HuH-7.5 (cell line): ENCODE data around the gene PDLIM5.
"Not testable (repeated sequence)": the region's sequence is repeated elsewhere in the genome, so short reads cannot be mapped to it uniquely, and the experiment has no call there.

Source experiments
- DNase-seq: peaks from one replicate; pipeline ENCODE4 v3.0.0; 2011; ENCODE audit warnings: low spot score

Gene PDLIM5, protein sequence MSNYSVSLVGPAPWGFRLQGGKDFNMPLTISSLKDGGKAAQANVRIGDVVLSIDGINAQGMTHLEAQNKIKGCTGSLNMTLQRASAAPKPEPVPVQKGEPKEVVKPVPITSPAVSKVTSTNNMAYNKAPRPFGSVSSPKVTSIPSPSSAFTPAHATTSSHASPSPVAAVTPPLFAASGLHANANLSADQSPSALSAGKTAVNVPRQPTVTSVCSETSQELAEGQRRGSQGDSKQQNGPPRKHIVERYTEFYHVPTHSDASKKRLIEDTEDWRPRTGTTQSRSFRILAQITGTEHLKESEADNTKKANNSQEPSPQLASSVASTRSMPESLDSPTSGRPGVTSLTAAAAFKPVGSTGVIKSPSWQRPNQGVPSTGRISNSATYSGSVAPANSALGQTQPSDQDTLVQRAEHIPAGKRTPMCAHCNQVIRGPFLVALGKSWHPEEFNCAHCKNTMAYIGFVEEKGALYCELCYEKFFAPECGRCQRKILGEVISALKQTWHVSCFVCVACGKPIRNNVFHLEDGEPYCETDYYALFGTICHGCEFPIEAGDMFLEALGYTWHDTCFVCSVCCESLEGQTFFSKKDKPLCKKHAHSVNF

DNA sequence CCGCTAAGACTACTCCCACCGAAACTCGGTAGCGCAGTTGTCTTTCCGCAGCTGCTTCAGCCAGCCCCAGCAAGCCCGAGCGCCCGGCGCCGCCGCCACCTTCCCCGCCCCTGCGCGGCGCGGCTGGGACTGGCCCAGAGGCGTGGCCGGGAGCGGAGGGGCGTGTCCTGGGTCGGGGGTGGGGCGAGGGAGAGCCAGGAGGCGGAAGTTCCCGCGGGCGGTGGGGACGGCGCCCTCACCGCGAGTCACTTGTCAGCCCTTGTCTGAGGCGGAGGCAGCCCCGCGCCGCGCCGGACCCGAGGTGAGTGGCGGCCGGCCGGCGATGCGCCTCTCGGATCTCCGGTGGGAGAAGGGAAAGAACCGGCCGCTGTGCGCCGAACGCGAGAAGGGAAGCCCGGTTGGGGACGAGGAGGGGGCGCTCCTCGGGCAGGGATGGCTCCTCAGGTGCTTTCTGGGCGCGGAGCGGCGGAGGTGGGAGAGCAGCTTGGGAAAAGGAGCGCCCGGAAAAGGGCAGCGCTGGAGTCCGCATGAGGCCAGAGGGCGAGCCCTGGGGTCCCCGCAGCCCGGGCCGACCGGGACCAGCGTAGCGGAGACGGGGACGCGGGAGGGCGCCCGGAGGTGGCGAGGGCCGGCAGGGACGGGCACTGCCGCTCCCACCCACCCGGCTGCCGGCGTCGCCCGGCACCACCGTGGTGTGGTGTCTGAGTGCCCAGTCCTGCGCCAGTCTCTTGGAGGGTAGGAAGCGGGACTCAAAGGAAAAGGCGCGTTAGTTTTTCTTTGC, at the start of gene PDLIM5:
TSS of gene PDLIM5 (plus strand) at position 248 of the 781 bp plus-strand sequence. CDS start 3,347 bp downstream, outside the sequence.
- DNase-seq: peak; percentile 48

GRCh38 chr4:94402439-94402838, 49.3 kb upstream of the PDLIM5 start:
- not testable (repeated sequence) for DNase-seq

DNA sequence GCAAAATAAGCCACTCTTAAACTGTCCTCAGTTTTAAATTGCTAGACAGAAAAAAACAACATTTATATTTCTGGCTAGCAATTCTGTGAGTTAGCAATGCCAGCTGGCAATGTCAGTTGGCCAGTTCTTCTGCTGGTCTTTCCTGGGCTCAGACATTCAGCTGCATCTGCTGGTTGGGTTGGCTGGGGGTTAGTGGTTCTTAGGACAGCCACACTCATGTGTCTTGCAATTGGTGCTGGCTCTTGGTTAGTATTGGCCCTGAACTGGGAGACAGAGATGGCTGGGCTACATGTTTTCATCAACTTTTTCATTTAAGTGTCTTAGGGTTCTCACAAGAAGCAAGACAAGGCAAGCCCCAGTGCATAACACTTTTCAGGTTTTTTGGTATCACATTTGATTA, 48.0 kb upstream of the PDLIM5 start:
- no peak for DNase-seq

GRCh38 chr4:94406668-94407437, 44.9 kb upstream of the PDLIM5 start:
- DNase-seq: no peak

DNA sequence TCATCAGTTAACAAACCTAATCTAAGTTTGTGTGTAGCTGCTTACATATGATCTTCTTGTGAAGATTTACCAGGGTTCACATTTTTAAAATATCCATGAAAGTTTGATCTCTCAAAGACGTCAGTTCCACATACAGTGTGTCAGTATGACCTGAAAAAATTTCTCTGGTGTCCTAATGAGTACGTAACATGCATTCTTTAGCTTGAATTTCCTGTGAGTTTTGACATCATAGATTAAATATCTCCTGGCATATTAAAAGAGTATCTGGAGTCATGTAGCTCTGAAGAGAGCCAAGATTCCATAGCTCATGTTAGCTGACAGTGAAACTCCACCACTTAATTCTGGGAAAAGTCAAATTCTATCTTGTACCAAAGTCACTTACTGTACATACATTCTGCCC, 43.9 kb upstream of the PDLIM5 start:
- DNase-seq: no peak

DNA sequence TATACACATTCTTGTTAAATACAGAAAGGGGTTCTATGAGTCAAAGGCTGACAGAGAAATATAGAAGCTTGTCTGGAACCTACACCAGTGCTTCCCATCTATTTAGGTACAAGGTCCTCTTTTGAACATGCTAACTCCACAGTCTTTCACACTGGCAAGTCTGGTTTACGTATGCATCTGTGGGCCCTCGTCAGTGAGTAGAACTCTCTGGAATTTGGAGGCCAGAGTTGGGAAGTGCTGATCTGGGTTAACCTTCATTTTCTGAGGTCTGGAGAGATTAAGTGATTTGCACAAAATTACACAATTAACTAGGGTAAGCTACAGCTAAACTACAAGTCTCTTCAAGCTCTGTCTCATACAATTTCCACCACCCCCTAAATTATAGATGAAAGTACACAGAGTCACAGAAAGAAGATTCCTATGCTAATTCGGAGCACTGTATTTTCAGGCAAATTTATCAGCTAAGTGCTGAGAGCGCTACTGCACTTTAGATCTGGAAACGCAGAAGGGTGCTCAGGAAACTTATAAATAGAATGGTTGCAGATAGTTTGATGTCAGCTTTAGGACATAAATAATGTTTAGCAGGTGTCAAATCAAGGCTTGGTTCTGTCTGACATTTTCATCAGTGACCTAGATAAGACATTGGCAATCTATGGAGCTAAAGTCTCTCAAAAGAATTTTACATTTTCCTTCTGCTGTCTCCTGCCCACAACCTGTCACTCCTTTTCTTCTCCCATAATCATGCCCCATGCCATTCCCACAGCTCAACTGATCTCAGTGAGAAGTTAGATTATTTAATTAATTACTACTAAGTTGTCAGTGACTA, 43.0 kb upstream of the PDLIM5 start:
- no peak for DNase-seq

DNA sequence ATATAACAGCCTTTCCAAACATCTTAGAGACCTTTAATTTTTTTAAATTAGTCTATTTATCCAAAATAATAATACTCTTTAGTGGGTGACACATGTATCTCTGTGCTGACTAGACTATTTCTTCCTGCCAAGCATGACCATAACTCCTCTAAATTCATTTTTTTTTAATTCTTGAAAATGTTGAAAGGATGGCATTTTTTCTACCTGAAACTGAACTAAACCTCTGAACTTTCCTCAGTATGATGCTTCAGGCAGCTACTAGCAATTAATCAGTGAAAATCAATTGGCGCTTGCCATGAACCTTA, 42.4 kb upstream of the PDLIM5 start:
- no peak for DNase-seq

GRCh38 chr4:94409962-94410361, 41.8 kb upstream of the PDLIM5 start:
- DNase-seq: no peak

DNA sequence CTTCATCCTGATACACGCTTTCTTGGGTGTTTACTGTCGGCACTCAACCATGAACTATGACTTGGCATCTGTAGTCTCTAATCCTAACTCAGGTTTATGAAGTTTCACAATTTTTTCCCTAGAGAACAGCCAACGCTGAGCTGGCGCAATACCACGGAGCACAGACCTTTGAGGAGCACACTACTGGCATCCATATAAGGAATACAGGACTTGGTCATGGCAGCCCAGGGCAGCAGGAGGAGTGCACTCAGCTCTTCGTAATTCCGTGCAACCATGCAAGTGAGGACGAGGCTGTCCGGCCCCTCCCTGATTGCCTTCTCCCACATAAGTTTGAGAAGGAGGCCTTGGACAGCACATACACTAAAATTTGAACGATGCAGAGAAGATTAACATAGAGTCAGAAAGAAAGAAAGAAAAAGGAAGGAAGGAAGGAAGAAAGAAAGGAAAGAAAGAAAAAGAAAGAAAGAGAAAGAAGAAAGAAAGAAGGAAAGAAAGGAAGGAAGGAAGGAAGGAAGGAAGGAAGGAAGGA, 41.0 kb upstream of the PDLIM5 start:
- DNase-seq: no peak

DNA sequence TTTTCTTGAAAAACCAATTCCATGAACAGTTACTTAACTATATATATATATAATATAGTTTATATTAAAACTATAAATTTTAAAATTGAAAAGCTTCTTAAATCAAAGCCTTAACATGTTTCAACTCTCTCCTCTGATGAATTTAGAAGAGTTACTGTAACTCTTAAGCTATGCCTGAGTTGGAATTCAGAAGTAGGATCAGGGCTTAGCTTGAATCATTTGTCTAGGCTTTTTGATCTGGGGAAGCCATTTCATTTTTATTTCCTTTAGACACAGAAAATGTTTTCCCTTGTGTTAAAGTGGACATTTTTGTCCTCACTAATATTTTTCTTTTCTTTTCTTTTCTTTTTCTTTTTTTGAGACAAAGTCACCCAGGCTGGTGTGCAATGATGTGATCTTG, 40.4 kb upstream of the PDLIM5 start:
- DNase-seq: no peak

DNA sequence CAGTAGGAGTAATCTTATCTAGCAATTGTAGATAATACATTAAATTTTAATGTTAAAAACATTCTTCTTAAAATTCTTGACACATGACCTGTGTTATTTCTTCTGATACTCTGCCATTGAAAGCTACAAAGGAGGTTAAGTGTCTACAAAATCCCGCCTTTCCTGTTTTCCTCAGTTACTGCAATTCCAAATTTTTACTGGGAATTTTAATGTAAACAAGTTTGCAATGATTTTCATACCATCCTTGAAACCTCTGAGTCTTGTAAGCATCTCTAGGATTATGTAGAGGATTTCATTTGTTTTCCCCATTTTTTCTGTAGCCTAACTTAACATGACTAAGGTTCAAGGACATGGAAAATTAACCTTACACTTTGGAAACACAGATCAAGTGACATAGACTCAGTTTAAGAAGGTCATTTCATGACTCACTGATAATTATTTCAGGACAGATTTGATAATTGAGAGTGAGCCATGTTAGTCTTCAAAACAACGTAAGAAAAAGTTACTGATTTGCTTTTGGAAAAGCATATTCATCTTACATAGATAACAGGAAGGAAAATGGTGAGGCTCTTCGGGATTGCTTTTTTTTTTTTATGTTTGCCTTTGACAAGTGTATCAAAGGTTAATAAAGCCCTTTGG, 39.6 kb upstream of the PDLIM5 start:
- no peak for DNase-seq

DNA sequence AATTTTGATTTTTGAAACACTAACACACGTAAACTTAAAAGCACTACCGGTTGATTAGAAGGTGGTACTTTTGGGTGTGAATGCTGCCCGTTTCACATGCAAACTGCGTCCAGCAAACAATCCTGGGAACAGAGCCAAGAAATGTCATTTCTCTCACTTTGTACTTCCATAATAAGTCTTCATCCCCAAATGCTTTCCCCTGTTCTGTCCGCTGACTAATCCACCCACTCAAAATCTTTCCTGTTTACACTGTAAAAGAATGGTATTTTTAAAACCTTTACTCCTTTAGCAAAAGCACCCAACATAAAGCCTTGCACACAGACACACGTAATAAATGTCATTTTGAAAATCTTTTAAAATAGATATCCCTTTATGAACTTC, 39.1 kb upstream of the PDLIM5 start:
- no peak for DNase-seq

GRCh38 chr4:94413085-94413840, 38.5 kb upstream of the PDLIM5 start:
- no peak for DNase-seq

DNA sequence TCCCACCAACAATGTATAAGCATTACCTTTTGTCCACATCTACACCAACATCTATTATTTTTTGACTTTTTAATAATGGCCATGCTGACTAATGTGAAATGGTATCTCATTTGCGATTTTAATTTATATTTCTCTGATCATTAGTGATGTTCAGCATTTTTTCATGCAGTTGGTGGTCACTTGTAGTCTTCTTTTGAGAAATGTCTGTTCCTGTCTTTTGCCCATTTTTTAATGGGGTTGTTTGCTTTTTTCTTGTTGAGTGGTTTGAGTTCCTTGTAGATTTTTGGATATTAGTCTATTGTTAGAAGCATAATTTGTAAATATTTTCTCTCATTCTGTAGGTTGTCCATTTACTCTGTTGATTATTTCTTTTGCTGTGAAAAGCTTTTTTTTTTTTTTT, 36.8 kb upstream of the PDLIM5 start:
- DNase-seq: no peak

DNA sequence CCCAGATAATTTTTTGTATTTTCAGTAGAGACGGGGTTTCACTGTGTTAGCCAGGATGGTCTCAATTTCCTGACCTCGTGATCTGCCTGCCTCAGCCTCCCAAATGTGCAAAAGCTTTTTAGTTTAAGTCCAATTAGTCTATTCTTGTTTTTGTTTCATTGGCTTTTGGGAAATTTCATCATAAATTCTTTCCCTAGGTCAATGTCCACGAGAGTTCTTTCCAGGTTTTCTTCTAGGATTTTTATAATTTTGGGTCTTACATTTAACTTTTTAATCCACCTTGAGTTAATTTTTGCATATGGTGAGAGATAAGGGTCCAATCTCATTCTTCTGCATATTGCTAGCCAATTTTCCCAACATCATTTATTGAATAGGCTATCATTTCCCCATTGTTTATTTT, 36.3 kb upstream of the PDLIM5 start:
- no peak for DNase-seq

GRCh38 chr4:94416335-94416734, 35.4 kb upstream of the PDLIM5 start:
- no peak for DNase-seq

DNA sequence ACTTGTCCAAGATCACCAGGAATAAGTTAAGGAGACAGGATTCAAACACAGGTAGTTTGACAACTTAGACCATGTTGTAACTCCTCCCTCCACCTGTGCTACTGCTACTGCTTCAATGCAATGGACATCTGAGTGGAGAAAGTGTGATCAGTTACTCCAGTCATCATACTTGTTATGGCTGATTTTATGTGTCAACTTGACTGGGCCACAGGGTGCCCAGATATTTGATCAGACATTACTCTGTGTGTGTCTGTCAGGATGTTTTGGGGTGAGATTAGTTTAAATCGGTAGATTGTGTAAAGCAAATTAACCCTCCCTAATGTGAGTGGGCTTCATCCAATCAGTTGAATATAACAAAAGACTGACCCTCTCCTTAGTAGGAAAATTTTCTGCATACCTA, 34.8 kb upstream of the PDLIM5 start:
- no peak for DNase-seq

DNA sequence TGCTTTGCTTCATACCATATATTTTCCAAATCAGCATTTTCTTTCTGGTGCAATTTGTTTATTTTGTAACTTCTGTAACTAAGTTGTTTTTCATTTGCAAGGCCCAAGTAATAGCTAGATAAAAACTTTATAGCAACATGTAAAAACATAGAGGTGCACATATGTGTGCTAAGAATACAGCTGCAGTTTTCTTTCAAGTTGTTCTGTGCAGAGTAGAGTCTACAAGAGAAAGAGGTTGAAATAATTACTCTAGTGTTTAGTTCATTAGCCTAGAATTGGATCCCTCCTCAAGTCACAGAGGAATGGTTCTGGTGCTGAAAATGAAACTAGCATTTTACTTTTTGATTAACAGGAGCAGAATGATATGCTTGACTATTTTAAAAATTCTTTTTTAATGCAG, 32.2 kb upstream of the PDLIM5 start:
- DNase-seq: no peak

DNA sequence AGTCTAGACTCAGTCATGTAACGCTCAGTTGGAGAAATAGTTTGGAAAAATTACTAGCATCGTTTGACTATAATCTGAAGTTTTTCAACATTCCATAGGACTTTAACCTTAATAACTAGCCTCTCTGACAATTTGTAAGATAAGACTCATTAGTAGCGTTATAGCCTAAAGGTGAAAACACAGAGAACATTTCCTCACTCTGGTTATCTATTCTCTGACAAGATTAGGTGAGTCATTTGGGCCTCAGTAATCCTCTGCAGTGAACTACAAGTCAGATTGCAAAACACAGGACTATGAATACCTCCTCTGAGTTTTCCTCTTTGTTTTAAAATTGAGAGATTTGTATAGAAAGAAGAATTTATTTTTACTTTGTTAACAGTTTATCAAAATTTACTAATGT, 31.8 kb upstream of the PDLIM5 start:
- no peak for DNase-seq

DNA sequence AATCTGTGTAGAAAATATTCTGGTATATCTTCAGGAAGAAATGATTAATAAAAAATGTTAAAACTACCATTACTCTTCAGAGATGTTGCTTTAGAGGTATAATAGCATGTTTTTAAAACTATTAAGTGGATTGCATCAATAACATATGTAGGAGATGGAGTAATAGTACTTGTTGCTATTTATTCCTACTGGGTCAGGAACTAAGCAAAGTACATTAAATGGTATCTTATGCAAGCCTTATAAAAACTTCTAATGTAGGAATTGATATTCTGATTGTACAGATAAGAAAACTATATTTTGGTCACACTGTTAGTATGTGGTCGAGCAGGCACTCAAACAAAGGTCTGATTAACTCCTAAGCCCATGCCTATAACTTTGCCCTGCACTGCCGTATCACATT, 31.4 kb upstream of the PDLIM5 start:
- no peak for DNase-seq
